Activated CD4-positive, alpha-beta memory T cell treated with anti-CD3 and anti-CD28 coated beads for 36 hours (primary cell): ENCODE data around the gene MDM4. TPM values are rescaled to one million over a fixed set of nuclear protein-coding genes. Genes with fewer than 3 reads are reported as not detected.
"Not testable (repeated sequence)": the region's sequence is repeated elsewhere in the genome, so short reads cannot be mapped to it uniquely, and the experiment has no call there.

Experiments used
- CTCF ChIA-PET: fragments of 350-600 bp; sonication (Branson Sonifier 250); formaldehyde crosslinking; loops from one replicate; lab custom pipeline; 2021; ENCODE audit warnings: antibody characterized with exemption, inconsistent platforms; lab: Charles Lee
- POLR2A ChIA-PET: fragments of 350-600 bp; sonication (Branson Sonifier 250); formaldehyde crosslinking; loops from one replicate; lab custom pipeline; 2021; ENCODE audit warnings: antibody characterized with exemption; lab: Charles Lee
- DNase-seq: peaks from one replicate; pipeline ENCODE4 v3.0.0-alpha.2; 2020
- H3K27ac Mint-ChIP-seq: one replicate; pipeline ENCODE4 v1.8.0; 2021; ENCODE audit warnings: mixed read lengths
- H3K27me3 Mint-ChIP-seq: one replicate; pipeline ENCODE4 v1.8.0; 2021; ENCODE audit warnings: mixed read lengths
- H3K36me3 Mint-ChIP-seq: one replicate; pipeline ENCODE4 v1.8.0; 2021; ENCODE audit warnings: mixed read lengths
- H3K4me1 Mint-ChIP-seq: one replicate; pipeline ENCODE4 v1.8.0; 2021; ENCODE audit warnings: low read depth, mixed read lengths
- H3K4me3 Mint-ChIP-seq: one replicate; pipeline ENCODE4 v1.8.0; 2021; ENCODE audit warnings: mild to moderate bottlenecking, mixed read lengths
- H3K9me3 Mint-ChIP-seq: one replicate; pipeline ENCODE4 v1.8.0; 2021; ENCODE audit warnings: mixed read lengths
- intact Hi-C: fragments of 100-400 bp; cut with micrococcal nuclease; formaldehyde crosslinking; loops from one replicate; pipeline ENCODE4 v1.15.1; 2023
- total RNA-seq, 2 experiments: library from RNA; stranded (reverse); gene quantifications; one replicate each; pipeline ENCODE4 v1.2.3, GENCODE V29; 2021

Gene MDM4
- total RNA-seq, 2 experiments from 2014 or later = 88.0 to 90.8 TPM

DNA sequence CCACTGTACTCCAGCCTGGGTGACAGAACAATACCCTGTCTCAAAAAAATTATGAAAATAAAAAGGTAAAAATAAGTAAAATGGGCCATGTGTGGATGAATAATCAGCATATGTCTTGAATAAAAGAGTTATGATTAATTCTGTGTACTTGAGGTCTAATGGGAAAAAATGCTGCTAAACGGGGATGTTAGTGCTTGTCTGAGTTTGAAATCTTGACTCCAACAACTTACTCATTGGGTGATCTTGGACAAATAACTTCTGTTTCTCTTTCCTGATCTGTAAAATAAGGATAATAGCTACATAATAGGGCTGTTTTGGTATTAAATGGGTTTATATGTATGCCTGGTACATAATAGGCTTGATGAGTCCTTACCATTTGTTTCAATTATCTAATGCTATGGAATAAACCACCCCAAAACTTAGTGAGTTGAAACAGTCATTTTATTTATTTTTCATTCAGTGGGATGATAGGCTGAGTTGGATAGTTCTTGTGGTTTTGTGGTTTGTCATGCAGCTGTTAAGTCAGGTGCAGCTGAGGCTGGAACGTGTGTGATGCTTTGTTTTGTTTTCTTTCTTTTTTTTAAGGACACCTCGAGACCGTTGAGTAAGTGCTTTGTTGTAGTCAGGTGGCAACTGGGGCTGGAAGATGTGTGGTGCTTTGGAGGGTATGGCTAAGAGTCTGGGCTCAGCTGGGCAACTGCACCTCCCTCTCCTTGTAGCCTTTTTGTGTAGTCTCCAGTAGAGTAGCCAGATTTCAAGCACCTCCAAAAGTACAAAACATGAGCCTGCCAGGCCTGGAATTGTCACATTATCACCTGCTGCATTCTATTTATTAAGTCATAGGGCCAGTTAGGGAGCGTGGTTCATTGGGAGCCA is 4.9 kb downstream of the MDM4 start:
- CTCF ChIA-PET = interaction anchor here (0.7 to 1.3 kb wide), 3 partner anchors 14 to 286 kb away, joined by 3 read pairs; no protein-coding TSS in a partner anchor
- H3K27ac Mint-ChIP-seq = peak overlapping the region; percentile 69
- peak; percentile 71 for DNase-seq
- peaks cover 50% of the 10 kb centered on the region for H3K36me3 Mint-ChIP-seq
- intact Hi-C loops = loop anchor here (1.0 to 2.0 kb wide), 2 partner anchors 14 to 23 kb away; no protein-coding TSS in a partner anchor
- H3K9me3 Mint-ChIP-seq = peaks cover 18% of the 10 kb centered on the region
- POLR2A ChIA-PET = interaction anchor here (1.0 to 1.1 kb wide), 2 partner anchors 12 to 14 kb away, joined by 4 read pairs; no protein-coding TSS in a partner anchor
- peak overlapping the region; percentile 21 for H3K4me3 Mint-ChIP-seq
- peaks cover 58% of the 10 kb centered on the region for H3K4me1 Mint-ChIP-seq
- H3K27me3 Mint-ChIP-seq = no peaks in the 10 kb centered on the region

DNA sequence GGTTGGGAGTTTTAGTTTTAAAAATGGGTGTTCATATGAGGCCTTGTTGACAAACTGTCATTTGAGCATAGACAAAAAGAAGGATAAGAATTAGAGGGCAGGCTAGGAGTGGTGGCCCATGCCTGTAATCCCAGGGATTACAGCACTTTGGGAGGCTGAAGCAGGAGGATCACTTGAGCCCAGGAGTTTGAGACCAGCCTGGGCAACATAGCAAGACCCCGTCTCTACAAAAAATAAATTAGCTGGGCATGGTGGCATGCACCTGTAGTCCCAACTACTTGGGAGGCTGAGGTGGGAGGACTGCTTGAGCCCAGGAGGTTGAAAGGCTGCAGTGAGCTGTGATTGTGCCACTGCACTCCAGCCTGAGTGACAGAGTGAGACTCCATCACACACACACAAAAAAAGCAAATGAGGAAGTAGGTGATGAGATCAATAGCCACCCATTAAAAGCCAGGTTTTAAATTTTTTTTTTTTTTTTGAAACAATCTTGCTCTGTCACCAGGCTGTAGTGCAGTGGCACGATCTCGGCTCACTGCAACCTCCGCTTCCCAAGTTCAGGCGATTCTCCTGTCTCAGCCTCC is 5.8 kb downstream of the MDM4 start:
- POLR2A ChIA-PET = interaction anchor here (1.0 to 1.1 kb wide), 2 partner anchors 13 to 15 kb away, joined by 4 read pairs; no protein-coding TSS in a partner anchor
- not testable (repeated sequence) for H3K4me3 Mint-ChIP-seq
- H3K4me1 Mint-ChIP-seq = peaks cover 58% of the 10 kb centered on the region

DNA sequence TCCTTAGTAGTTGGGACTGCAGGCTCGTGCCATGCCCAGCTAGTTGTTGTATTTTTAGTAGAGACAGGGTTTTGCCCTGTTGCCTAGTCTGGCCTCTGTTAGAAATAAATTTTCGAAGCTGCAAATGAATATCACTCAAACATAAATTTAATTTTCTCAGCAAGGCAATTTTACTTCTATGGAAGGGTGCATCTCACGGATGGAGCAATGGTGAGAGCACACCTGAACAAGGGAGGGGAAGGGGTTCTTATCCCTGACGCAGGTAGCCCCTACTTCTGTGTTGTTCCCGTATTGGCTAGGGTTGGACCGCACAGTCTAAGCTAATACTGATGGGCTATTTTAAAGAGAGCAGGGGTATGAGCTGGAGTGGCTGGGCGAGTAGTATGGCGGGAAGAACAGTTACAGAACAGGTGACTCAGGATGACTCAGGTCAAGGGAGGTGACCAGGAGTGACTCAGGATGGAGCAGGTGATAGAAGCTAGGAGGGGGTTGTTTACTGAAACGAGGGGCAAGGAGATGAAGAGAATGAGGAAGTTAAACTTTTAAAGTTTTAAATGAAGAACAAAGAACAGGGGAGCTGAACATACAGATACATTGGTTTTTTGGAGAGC is 7.5 kb downstream of the MDM4 start:
- peaks cover 45% of the 10 kb centered on the region for H3K4me1 Mint-ChIP-seq
- peaks cover 56% of the 10 kb centered on the region for H3K36me3 Mint-ChIP-seq
- CTCF ChIA-PET = interaction anchor here (1.1 to 2.9 kb wide), 2 partner anchors 21 to 92 kb away, joined by 3 to 11 read pairs; no protein-coding TSS in a partner anchor
- H3K4me3 Mint-ChIP-seq = no peak overlapping the region
- peaks cover 16% of the 10 kb centered on the region for H3K9me3 Mint-ChIP-seq
- intact Hi-C loops = no loop called here
- peak; percentile 36 for DNase-seq
- H3K27ac Mint-ChIP-seq = peak overlapping the region; percentile 68
- POLR2A ChIA-PET = interaction anchor here (1.3 kb wide), 1 partner anchor 16 kb away, joined by 4 read pairs; no protein-coding TSS in a partner anchor
- H3K27me3 Mint-ChIP-seq = no peaks in the 10 kb centered on the region

More for the DNA sequence above, 5.8 kb downstream of the MDM4 start:
- CTCF ChIA-PET = interaction anchor here (0.6 to 1.3 kb wide), 4 partner anchors 15 to 285 kb away, joined by 3 read pairs; no protein-coding TSS in a partner anchor
- Mint-ChIP-seq H3K9me3 (peaks cover 16% of the 10 kb centered on the region), H3K36me3 (peaks cover 56% of the 10 kb centered on the region)
- H3K27me3 Mint-ChIP-seq, DNase-seq, H3K27ac Mint-ChIP-seq: not testable (repeated sequence)
- intact Hi-C loops = loop anchor here (1.0 to 2.0 kb wide), 2 partner anchors 15 to 22 kb away; no protein-coding TSS in a partner anchor

DNA sequence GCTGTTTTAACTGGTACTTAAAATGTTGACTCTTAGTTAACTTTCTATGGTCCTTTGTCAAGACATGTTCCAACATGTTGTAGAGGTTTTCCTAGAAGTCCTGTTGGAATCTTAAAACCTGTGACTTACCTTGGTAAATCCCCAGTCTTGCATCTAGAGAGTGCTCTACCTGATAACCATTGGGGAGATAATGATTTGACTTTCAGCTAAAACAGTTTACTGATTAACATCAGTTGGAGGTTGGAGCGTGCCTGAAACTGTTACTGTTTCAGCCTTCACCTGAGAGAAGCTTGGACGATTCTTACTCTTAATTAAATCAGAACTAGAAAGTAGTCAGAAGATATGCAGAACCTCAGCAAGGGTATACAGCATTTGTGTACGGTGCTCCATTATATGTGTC is 8.8 kb downstream of the MDM4 start:
- peaks cover 34% of the 10 kb centered on the region for H3K4me1 Mint-ChIP-seq
- POLR2A ChIA-PET = interaction anchor here (0.5 to 1.3 kb wide), 3 partner anchors 9 to 18 kb away, joined by 3 to 5 read pairs (median 4); partner anchors contain the start of gene MDM4
- peaks cover 51% of the 10 kb centered on the region for H3K36me3 Mint-ChIP-seq
- peaks cover 16% of the 10 kb centered on the region for H3K9me3 Mint-ChIP-seq
- H3K27me3 Mint-ChIP-seq = no peaks in the 10 kb centered on the region
- intact Hi-C loops = no loop called here
- H3K27ac Mint-ChIP-seq = peak overlapping the region; percentile 69
- DNase-seq = no peak
- no peak overlapping the region for H3K4me3 Mint-ChIP-seq
- CTCF ChIA-PET = interaction anchor here (1.1 to 2.9 kb wide), 4 partner anchors 22 to 282 kb away, joined by 3 to 11 read pairs (median 8); no protein-coding TSS in a partner anchor

DNA sequence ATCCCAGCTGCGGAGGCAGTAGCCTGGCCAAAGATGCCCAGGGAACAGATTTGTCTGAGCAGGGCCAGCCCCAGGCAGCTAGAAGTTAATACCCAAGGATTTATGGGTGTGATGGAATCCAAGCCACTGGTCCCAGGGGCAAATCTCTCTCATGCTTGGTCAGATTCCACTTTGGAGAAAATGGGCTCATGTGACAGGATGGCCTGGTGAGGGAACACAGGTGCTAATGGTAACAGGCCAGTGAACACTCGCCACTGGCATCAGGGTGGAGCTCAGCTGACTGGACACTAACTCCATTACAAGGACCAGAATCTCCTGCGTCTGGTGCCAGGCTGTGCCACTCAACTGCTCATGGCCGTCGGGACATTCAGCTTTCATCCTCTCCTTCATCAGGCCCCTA is 12.0 kb downstream of the MDM4 start:
- POLR2A ChIA-PET = interaction anchor here (1.1 to 2.5 kb wide), 2 partner anchors 10 to 12 kb away, joined by 5 to 10 read pairs; partner anchors contain the start of gene MDM4
- peaks cover 27% of the 10 kb centered on the region for H3K4me1 Mint-ChIP-seq
- H3K27ac Mint-ChIP-seq = no peak overlapping the region
- intact Hi-C loops = no loop called here
- DNase-seq = no peak
- no peaks in the 10 kb centered on the region for H3K27me3 Mint-ChIP-seq
- peaks cover 8% of the 10 kb centered on the region for H3K9me3 Mint-ChIP-seq
- CTCF ChIA-PET = interaction anchor here (0.7 to 1.7 kb wide), 3 partner anchors 16 to 28 kb away, joined by 3 to 4 read pairs (median 3); no protein-coding TSS in a partner anchor
- no peak overlapping the region for H3K4me3 Mint-ChIP-seq
- peaks cover 58% of the 10 kb centered on the region for H3K36me3 Mint-ChIP-seq

DNA sequence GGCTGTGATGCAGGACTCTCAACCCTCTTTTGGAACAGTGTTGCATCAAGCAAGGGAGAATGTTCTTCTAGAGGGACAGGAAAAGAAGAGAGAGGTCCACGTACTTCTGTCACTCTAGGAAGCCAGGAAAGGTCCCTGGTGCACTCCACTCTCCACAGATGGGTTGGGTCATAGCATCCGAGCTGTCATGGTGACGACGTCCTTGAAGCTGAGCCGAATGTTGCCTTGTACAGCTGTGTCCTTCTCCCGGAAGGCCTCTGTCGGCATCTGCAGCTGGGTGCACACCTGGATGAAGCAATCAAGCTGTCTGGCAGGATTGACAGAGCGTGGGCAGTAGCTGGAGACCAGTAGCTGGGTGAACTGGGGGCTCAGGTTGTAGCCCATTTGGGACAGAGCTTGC is 12.5 kb downstream of the MDM4 start:
- H3K36me3 Mint-ChIP-seq = peaks cover 55% of the 10 kb centered on the region
- intact Hi-C loops = no loop called here
- peaks cover 5% of the 10 kb centered on the region for H3K9me3 Mint-ChIP-seq
- H3K27ac Mint-ChIP-seq = no peak overlapping the region
- H3K4me3 Mint-ChIP-seq = no peak overlapping the region
- no peaks in the 10 kb centered on the region for H3K27me3 Mint-ChIP-seq
- CTCF ChIA-PET = interaction anchor here (0.7 to 1.7 kb wide), 3 partner anchors 16 to 28 kb away, joined by 3 to 4 read pairs (median 3); no protein-coding TSS in a partner anchor
- no peak for DNase-seq
- POLR2A ChIA-PET = interaction anchor here (2.5 kb wide), 1 partner anchor 12 kb away, joined by 10 read pairs; the partner anchor contains the start of gene MDM4
- peaks cover 24% of the 10 kb centered on the region for H3K4me1 Mint-ChIP-seq

DNA sequence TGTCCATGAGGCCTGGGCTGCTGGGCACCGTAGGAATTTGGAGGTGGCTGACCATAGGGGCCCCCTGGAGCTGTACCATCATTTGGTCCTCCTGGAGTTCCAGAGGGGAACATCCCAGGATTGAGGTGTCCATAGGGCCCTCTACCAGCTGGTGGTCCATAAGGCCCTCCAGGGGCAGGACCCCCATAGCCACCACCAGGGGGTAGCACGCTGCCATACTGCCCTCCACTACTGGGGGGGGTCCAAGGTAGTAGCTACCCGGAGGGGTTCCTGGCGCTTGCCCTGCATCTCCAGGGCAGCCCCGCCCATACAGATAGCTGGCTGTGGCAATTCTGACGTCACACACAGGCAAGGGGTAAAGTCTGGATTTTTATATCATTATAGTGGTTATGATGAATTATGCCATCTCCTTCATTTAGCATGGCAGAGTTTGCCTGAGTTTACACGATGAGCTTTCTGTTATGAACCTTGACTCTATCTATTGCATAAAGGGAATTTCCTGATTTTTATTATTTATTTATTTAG is 13.2 kb downstream of the MDM4 start:
- Mint-ChIP-seq H3K27ac (no peak overlapping the region), H3K36me3 (peaks cover 52% of the 10 kb centered on the region), H3K27me3 (no peaks in the 10 kb centered on the region), H3K4me3 (no peak overlapping the region), H3K9me3 (no peaks in the 10 kb centered on the region), H3K4me1 (peaks cover 21% of the 10 kb centered on the region)
- DNase-seq = no peak
- ChIA-PET CTCF (interaction anchor here (1.0 to 1.7 kb wide), 2 partner anchors 15 to 26 kb away, joined by 3 to 4 read pairs; no protein-coding TSS in a partner anchor), POLR2A (interaction anchor here (2.5 kb wide), 1 partner anchor 13 kb away, joined by 10 read pairs; the partner anchor contains the start of gene MDM4)
- intact Hi-C loops = no loop called here

DNA sequence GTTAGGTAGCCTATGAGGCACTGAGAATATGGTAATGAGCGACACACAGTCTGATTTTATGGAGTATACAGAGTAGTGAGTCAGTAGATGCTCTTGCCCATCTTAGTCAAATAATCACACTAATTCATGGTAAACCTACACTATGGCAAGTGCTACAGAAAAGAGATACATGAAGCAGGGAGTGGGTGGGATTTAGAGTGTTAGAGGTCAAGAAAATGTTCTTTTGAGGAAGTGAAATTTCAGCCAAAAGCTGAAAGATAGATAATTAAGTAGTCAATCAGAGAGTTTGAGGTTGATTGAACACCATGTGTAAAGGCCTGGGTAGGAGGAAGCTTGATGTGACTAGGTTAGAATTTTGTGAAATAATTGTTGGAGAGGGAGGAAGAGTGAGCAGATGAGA is 14.7 kb downstream of the MDM4 start:
- peaks cover 16% of the 10 kb centered on the region for H3K4me1 Mint-ChIP-seq
- H3K4me3 Mint-ChIP-seq = no peak overlapping the region
- peaks cover 48% of the 10 kb centered on the region for H3K36me3 Mint-ChIP-seq
- CTCF ChIA-PET = interaction anchor here (1.1 to 1.4 kb wide), 3 partner anchors 28 to 261 kb away, joined by 3 to 6 read pairs (median 4); no protein-coding TSS in a partner anchor
- POLR2A ChIA-PET = no interaction called here
- H3K27ac Mint-ChIP-seq = peak overlapping the region; percentile 30
- DNase-seq = no peak
- intact Hi-C loops = no loop called here
- no peaks in the 10 kb centered on the region for H3K9me3 Mint-ChIP-seq
- H3K27me3 Mint-ChIP-seq = no peaks in the 10 kb centered on the region

DNA sequence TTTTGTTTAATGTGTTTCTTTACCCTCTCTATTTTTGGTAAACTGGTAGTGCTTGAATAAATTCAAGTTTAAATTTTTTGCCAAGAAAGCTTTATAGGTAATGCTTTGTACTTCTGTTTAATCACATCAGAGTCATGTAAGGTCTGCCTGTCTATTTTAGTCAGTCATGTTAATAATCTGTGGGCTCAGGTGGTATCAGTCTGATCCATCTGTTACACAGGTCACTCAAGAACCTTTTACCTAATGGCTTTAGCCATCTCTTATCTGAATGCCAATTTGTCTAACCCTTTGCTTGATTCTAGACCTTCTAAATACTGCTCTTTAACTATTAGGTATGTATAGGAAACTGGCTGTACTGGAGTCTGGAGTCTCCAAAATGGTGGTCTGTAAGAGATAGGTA is 16.6 kb downstream of the MDM4 start:
- DNase-seq = no peak
- H3K27me3 Mint-ChIP-seq = no peaks in the 10 kb centered on the region
- CTCF ChIA-PET = no interaction called here
- H3K4me3 Mint-ChIP-seq = no peak overlapping the region
- no peaks in the 10 kb centered on the region for H3K9me3 Mint-ChIP-seq
- peaks cover 19% of the 10 kb centered on the region for H3K4me1 Mint-ChIP-seq
- H3K36me3 Mint-ChIP-seq = peaks cover 50% of the 10 kb centered on the region
- intact Hi-C loops = no loop called here
- no peak overlapping the region for H3K27ac Mint-ChIP-seq
- POLR2A ChIA-PET = no interaction called here

DNA sequence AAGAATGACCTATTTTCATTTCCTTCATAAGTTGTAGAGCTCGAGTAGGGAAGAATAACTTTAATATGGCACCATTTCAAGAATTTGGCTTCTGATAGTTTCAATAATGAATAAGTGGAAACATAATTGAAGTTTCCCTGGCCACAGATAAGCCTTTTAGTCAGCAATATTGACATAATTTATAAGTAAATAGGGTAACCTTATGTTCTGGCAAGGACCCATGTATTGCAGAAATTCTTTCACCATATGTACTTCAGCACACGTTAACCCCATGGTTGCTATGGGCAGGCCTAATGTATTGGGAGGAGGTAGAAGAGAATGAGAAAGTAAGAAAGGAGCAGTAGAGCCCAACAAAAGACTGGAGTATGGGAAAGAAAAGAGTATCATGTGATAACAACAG is 25.4 kb downstream of the MDM4 start:
- Mint-ChIP-seq H3K27me3 (no peaks in the 10 kb centered on the region), H3K4me1 (peaks cover 44% of the 10 kb centered on the region), H3K9me3 (no peaks in the 10 kb centered on the region), H3K36me3 (peaks cover 67% of the 10 kb centered on the region), H3K4me3 (no peak overlapping the region), H3K27ac (no peak overlapping the region)
- CTCF ChIA-PET = interaction anchor here (1.2 to 1.7 kb wide), 2 partner anchors 34 to 265 kb away, joined by 3 to 6 read pairs; no protein-coding TSS in a partner anchor
- POLR2A ChIA-PET = no interaction called here
- no peak for DNase-seq
- intact Hi-C loops = no loop called here
